Measurements from ENCODE around the gene PIGQ. TPM values are rescaled to one million over a fixed set of nuclear protein-coding genes. Genes with fewer than 3 reads are reported as not detected.

The PIGQ gene
- total RNA-seq, 1 donor = 22.0 TPM

DNA sequence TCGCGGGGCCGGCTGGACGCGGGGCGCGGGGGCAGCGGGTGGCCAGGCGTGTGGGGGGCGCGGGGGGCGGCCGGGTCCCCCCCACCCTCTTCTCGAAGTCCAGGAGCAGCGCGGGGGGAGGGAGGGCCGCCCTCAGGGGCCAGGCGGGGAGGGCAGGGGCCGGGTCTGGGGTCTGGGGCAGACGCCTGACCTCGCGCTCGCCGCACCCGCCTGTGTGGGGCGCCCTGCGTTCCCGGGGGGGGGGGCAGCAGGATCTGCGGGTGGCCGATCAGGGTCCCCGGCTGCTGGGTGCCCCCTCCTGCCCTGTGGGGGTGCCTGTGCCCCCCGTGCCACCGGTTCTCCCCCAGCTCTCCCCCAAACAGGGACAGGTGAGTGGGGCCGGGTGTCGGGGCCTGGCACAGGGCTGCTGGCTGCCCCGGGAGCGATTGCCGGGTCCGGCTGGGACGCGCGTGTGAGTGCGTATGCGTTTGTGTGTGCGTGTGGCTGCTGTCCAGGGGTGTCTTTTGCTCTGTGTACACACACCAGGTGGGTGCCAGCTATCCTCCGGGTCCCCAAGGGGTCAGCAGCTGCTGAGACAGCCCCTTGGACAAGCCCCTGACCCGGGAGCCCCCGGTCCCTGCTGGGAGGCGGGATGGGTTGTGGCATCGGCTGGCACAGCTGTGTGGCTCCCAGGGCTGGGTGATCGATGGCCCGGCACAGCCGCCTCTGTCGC, 8.9 kb upstream of the PIGQ start:
- H3K4me3 ChIP-seq (ENCODE audit: low read depth, low read length) = no peak overlapping the region
- TF ChIP-seq, protein P1, sequence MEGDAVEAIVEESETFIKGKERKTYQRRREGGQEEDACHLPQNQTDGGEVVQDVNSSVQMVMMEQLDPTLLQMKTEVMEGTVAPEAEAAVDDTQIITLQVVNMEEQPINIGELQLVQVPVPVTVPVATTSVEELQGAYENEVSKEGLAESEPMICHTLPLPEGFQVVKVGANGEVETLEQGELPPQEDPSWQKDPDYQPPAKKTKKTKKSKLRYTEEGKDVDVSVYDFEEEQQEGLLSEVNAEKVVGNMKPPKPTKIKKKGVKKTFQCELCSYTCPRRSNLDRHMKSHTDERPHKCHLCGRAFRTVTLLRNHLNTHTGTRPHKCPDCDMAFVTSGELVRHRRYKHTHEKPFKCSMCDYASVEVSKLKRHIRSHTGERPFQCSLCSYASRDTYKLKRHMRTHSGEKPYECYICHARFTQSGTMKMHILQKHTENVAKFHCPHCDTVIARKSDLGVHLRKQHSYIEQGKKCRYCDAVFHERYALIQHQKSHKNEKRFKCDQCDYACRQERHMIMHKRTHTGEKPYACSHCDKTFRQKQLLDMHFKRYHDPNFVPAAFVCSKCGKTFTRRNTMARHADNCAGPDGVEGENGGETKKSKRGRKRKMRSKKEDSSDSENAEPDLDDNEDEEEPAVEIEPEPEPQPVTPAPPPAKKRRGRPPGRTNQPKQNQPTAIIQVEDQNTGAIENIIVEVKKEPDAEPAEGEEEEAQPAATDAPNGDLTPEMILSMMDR (IDR thresholded peaks at IDR 0.05; ENCODE audit: insufficient read depth, low read depth, low read length) = no peak
- no peak for DNase-seq (ENCODE audit: low read depth)

DNA sequence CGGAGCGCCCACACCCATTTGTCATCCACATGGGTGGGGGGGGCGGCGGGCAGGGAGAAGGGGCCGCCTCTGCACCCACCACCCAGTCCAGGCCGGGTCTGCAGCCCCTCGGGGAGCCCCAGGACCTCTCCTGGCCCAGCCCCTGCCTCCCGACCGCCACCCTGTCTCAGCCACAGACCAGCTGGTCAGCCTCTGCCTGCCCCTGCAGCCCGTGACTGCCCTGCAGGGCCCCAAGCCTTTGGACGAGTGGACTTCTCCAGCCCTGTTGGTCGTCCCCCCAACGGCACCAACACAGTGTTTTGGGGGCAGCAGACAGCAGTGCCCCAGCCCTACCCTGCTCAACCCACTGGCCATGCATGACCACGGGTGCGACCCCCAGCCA, 8.4 kb upstream of the PIGQ start:
- no peak for DNase-seq (ENCODE audit: low read depth)
- TF ChIP-seq, protein P1 (IDR thresholded peaks at IDR 0.05; ENCODE audit: insufficient read depth, low read depth, low read length) = no peak
- H3K4me3 ChIP-seq (ENCODE audit: low read depth, low read length) = no peak overlapping the region

DNA sequence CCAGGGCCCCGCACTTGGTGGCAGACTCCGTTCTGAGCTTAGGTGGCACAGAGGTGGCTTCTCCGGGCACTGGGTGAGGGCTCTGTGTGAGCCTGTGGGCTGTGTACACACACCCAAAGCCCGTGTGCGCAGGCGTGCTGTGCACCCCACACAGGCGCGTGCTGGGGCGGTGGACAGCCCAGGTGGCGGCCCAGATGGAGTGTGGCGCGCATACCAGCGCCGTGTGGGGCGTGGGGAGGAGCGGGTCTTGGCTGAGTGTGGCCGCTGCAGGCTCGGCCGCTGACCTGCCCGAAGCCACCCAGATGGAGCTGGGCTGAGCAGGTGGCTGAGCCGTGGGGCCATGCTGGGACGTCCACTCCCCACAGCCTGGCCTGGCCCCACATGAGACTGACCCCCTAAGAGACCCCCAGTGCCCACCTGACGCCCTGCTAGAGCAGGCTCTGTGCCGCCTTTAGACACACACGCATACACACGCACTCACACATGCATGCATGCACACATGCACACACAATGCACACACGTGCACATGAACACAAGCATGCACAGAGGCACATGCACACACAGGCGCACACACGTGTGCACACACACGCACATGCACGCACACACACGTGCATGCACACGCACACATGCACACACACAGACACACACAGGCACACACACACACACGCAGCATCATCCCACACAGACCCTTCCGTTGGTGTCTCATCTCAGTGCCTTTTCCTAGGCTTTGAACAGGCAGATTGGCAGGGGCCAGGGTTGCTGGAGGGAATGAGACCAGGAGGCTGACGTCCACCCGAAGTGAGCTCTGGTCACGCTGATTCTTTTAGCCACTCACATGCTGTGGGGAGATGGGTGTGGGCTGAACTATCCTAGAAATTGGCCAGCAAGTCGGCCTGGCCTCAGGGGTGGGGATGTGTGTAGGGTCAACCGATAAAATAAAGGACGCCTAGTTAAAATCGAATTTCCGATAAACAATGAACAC, 7.5 kb upstream of the PIGQ start:
- DNase-seq (ENCODE audit: low read depth) = no peak
- TF ChIP-seq, protein P1 (IDR thresholded peaks at IDR 0.05; ENCODE audit: insufficient read depth, low read depth, low read length) = no peak
- H3K4me3 ChIP-seq (ENCODE audit: low read depth, low read length) = no peak overlapping the region

DNA sequence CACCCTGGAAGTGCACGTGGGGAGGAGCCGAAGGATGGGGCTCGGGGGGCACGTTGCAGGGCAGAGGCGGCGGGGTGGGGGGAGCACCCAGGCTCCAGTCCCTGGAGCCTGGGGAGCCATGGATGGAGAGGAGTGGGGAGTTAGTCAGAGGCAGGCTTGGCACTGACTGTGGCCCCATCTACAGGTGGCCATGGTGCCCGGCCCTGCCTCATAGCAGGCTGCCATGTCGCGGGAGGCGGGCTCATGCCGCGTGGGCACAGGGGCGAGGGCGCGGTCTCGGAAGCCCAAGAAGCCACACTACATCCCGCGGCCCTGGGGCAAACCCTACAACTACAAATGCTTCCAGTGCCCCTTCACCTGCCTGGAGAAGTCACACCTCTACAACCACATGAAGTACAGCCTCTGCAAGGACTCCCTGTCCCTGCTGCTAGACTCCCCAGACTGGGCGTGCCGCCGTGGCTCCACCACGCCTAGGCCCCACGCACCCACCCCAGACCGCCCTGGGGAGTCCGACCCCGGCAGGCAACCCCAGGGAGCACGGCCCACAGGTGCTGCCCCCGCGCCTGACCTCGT, 6.6 kb upstream of the PIGQ start:
- TF ChIP-seq, protein P1 (IDR thresholded peaks at IDR 0.05; ENCODE audit: insufficient read depth, low read depth, low read length) = no peak
- no peak for DNase-seq (ENCODE audit: low read depth)

DNA sequence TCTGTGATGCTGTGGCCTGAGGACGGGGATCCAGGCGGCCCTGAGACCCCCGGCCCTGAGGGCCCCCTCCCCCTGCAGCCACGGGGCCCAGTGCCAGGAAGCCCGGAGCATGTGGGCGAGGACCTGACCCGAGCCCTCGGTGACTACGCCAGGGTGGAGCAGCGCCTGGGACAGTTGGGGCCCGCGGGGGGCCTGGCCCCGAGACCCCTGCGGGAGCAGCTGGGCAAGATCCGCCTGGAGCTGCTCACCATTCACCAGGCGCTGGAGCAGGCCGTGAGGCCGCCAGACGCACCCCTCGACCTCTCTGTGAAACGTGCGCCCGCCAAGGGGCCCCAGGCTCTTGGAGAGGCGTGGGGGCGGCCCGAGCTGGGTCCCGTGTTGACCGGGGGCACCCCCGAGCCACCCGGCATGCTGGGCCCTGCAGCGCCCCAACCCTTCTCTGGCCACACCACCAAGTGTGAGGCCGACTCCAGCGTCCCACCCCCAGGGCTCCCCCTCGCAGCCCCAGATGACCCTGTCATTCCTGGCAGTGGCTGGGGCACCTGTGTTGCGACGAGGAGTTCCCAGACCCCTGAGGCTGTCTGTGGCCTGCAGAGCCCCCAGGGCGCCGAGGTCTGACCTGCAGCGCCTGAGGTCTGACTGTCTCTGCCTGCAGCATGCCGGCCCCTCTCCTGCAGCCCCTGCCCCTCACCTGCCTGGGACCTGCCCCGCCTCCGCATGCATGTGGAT, 4.9 kb upstream of the PIGQ start:
- no peak overlapping the region for H3K4me3 ChIP-seq (ENCODE audit: low read depth, low read length)
- DNase-seq (ENCODE audit: low read depth) = no peak
- TF ChIP-seq, protein P1 (IDR thresholded peaks at IDR 0.05; ENCODE audit: insufficient read depth, low read depth, low read length) = no peak

More for the DNA sequence above, 6.6 kb upstream of the PIGQ start:
- no peak overlapping the region for H3K4me3 ChIP-seq (ENCODE audit: low read depth, low read length)

Data from fibroblast of villous mesenchyme (primary cell).